Trophoblast cell (in vitro differentiated cells and primary cell): Measurements from ENCODE around the gene PLXNB1.

Experiments used
- DNase-seq, 2 donors: peaks; one replicate each; pipeline ENCODE4 v3.0.0-alpha.2; 2016
- H2AFZ ChIP-seq: 2 replicates; pipeline ENCODE4 v1.6.1; 2013; ENCODE audit warnings: low read length, moderate library complexity, mild to moderate bottlenecking; ENCODE audit not compliant: insufficient read depth, poor library complexity
- H2AK5ac ChIP-seq: 2 replicates; pipeline ENCODE4 v1.6.1; 2013; ENCODE audit warnings: mild to moderate bottlenecking, low read length
- H2BK120ac ChIP-seq: 2 replicates; pipeline ENCODE4 v1.6.1; 2013; ENCODE audit warnings: low read length, mild to moderate bottlenecking, moderate library complexity; ENCODE audit not compliant: insufficient read depth, poor library complexity
- H2BK12ac ChIP-seq: 2 replicates; pipeline ENCODE4 v1.6.1; 2013; ENCODE audit warnings: mild to moderate bottlenecking, low read length, moderate library complexity
- H2BK5ac ChIP-seq: 2 replicates; pipeline ENCODE4 v1.6.1; 2013; ENCODE audit warnings: low read length, low read depth, moderate library complexity, mild to moderate bottlenecking; ENCODE audit not compliant: poor library complexity
- H3K14ac ChIP-seq: 2 replicates; pipeline ENCODE4 v1.6.1; 2013; ENCODE audit warnings: mild to moderate bottlenecking, low read length
- H3K18ac ChIP-seq: 2 replicates; pipeline ENCODE4 v1.6.1; 2013; ENCODE audit warnings: mild to moderate bottlenecking, low read length
- H3K23ac ChIP-seq: 2 replicates; pipeline ENCODE4 v1.6.1; 2013; ENCODE audit warnings: low read length
- H3K27ac ChIP-seq: 2 replicates; pipeline ENCODE4 v1.5.1; 2013; ENCODE audit warnings: low read depth, mild to moderate bottlenecking, inconsistent platforms, low read length, moderate library complexity
- H3K27me3 ChIP-seq: 2 replicates; pipeline ENCODE4 v1.6.1; 2013; ENCODE audit warnings: inconsistent platforms, mild to moderate bottlenecking, low read length, moderate library complexity; ENCODE audit not compliant: insufficient read depth
- H3K36me3 ChIP-seq, 2 experiments: 1 replicate in 1 of 2; 2 replicates in 1 of 2; pipeline ENCODE4 v1.6.1; 2013; ENCODE audit warnings: low read length in 2 of 2, mild to moderate bottlenecking in 2 of 2, moderate library complexity in 1 of 2; ENCODE audit not compliant: insufficient read depth in 2 of 2, control insufficient read depth in 1 of 2
- H3K4ac ChIP-seq: 2 replicates; pipeline ENCODE4 v1.6.1; 2013; ENCODE audit warnings: low read depth, mild to moderate bottlenecking, low read length, moderate library complexity
- H3K4me1 ChIP-seq, 2 experiments: 1 replicate in 1 of 2; 2 replicates in 1 of 2; pipeline ENCODE4 v1.6.1; 2013; ENCODE audit warnings: low read length in 2 of 2, mild to moderate bottlenecking in 2 of 2, moderate library complexity in 1 of 2; ENCODE audit not compliant: insufficient read depth in 2 of 2, control insufficient read depth in 1 of 2
- H3K4me2 ChIP-seq: 2 replicates; pipeline ENCODE4 v1.6.1; 2013; ENCODE audit warnings: inconsistent platforms, mild to moderate bottlenecking, low read length, moderate library complexity
- H3K4me3 ChIP-seq: 2 replicates; pipeline ENCODE4 v1.5.1; 2013; ENCODE audit warnings: mild to moderate bottlenecking, low read depth, low read length, inconsistent platforms
- H3K79me1 ChIP-seq: one replicate; pipeline ENCODE4 v1.6.1; 2013; ENCODE audit warnings: low read length
- H3K79me2 ChIP-seq: 2 replicates; pipeline ENCODE4 v1.6.1; 2013; ENCODE audit warnings: low read length, mild to moderate bottlenecking; ENCODE audit not compliant: control insufficient read depth, insufficient read depth, poor library complexity
- H3K9ac ChIP-seq: 2 replicates; pipeline ENCODE4 v1.6.1; 2013; ENCODE audit warnings: mild to moderate bottlenecking, low read length
- H3K9me3 ChIP-seq: 2 replicates; pipeline ENCODE4 v1.6.1; 2013; ENCODE audit warnings: low read depth, mild to moderate bottlenecking, control low read depth, inconsistent platforms, low read length; ENCODE audit not compliant: insufficient read depth
- H4K12ac ChIP-seq: 2 replicates; pipeline ENCODE4 v1.6.1; 2013; ENCODE audit warnings: low read depth, mild to moderate bottlenecking, low read length, moderate library complexity
- H4K8ac ChIP-seq: 2 replicates; pipeline ENCODE4 v1.6.1; 2013; ENCODE audit warnings: low read depth, mild to moderate bottlenecking, low read length, moderate library complexity
- H4K91ac ChIP-seq: one replicate; pipeline ENCODE4 v1.6.1; 2013; ENCODE audit warnings: low read depth, mild to moderate bottlenecking, low read length, moderate library complexity
- WGBS: extraction: QIAGEN DNeasy Blood & Tissue Kit; methylation state at CpG from one replicate; pipeline ENCODE4 v1.1.7; 2013; ENCODE audit warnings: missing lambda C conversion rate; ENCODE audit not compliant: insufficient read length, insufficient coverage; ENCODE audit errors: extremely low coverage; 5-methylcytosine and 5-hydroxymethylcytosine counted together

Gene PLXNB1

GRCh38 chr3:48400824-48401433 lies 29.0 kb downstream of the PLXNB1 start:
- no peak overlapping the region for H2AK5ac ChIP-seq
- H2AFZ ChIP-seq: no peak overlapping the region
- no peaks in the 10 kb centered on the region for H3K79me2 ChIP-seq
- H4K91ac ChIP-seq: no peak overlapping the region
- H3K9me3 ChIP-seq: no peaks in the 10 kb centered on the region
- peaks cover 29 to 33% of the 10 kb centered on the region in 2 experiments for H3K36me3 ChIP-seq
- H2BK5ac ChIP-seq: no peak overlapping the region
- H3K27me3 ChIP-seq: no peaks in the 10 kb centered on the region
- no peak overlapping the region for H3K4ac ChIP-seq
- no peak overlapping the region for H4K12ac ChIP-seq
- no CpG with 5 or more reads among the region's 6 CpGs for WGBS
- H3K79me1 ChIP-seq: no peaks in the 10 kb centered on the region
- no peaks in the 10 kb centered on the region for H3K4me1 ChIP-seq
- no peak overlapping the region for H2BK120ac ChIP-seq
- H3K9ac ChIP-seq: no peak overlapping the region
- H3K23ac ChIP-seq: no peak overlapping the region
- DNase-seq: peak; percentile 57 to 90
- H3K4me2 ChIP-seq: no peak overlapping the region
- no peak overlapping the region for H3K14ac ChIP-seq
- no peak overlapping the region for H2BK12ac ChIP-seq
- H3K18ac ChIP-seq: no peak overlapping the region
- no peak overlapping the region for H4K8ac ChIP-seq
- no peak overlapping the region for H3K27ac ChIP-seq
- no peak overlapping the region for H3K4me3 ChIP-seq

GRCh38 chr3:48399387-48400172 lies 30.3 kb downstream of the PLXNB1 start:
- Histone ChIP-seq H3K4me1 (no peaks in the 10 kb centered on the region), H3K79me2 (no peaks in the 10 kb centered on the region), H3K9me3 (no peaks in the 10 kb centered on the region), H2AK5ac (no peak overlapping the region), H2AFZ (no peak overlapping the region), H2BK5ac (no peak overlapping the region), H4K8ac (no peak overlapping the region), H4K91ac (no peak overlapping the region), H3K27ac (no peak overlapping the region), H3K14ac (no peak overlapping the region), H3K36me3 (peaks cover 16 to 19% of the 10 kb centered on the region in 2 experiments), H3K4ac (no peak overlapping the region), H3K18ac (no peak overlapping the region), H3K79me1 (no peaks in the 10 kb centered on the region), H3K9ac (no peak overlapping the region), H3K27me3 (no peaks in the 10 kb centered on the region), H2BK120ac (no peak overlapping the region), H3K4me2 (no peak overlapping the region), H4K12ac (no peak overlapping the region), H2BK12ac (no peak overlapping the region), H3K4me3 (no peak overlapping the region), H3K23ac (no peak overlapping the region)
- DNase-seq: peak; percentile 15 to 25
- WGBS: no CpG with 5 or more reads among the region's 4 CpGs

- H3K4me2 ChIP-seq: no peak overlapping the region
- no peaks in the 10 kb centered on the region for H3K4me1 ChIP-seq
- peaks cover 9 to 12% of the 10 kb centered on the region in 2 experiments for H3K36me3 ChIP-seq
- H2AFZ ChIP-seq: no peak overlapping the region
- no peaks in the 10 kb centered on the region for H3K9me3 ChIP-seq
- H3K27ac ChIP-seq: no peak overlapping the region
- no peak overlapping the region for H3K4ac ChIP-seq
- no peaks in the 10 kb centered on the region for H3K79me1 ChIP-seq
- WGBS: no CpG with 5 or more reads among the region's 11 CpGs
- no peak overlapping the region for H2AK5ac ChIP-seq
- H2BK120ac ChIP-seq: no peak overlapping the region
- no peak overlapping the region for H3K14ac ChIP-seq
- no peak for DNase-seq
- H2BK12ac ChIP-seq: no peak overlapping the region
- H3K79me2 ChIP-seq: no peaks in the 10 kb centered on the region
- no peak overlapping the region for H3K9ac ChIP-seq
- H4K91ac ChIP-seq: no peak overlapping the region
- no peak overlapping the region for H3K4me3 ChIP-seq
- H4K12ac ChIP-seq: no peak overlapping the region
- H2BK5ac ChIP-seq: no peak overlapping the region
- no peak overlapping the region for H3K18ac ChIP-seq
- no peaks in the 10 kb centered on the region for H3K27me3 ChIP-seq
- H3K23ac ChIP-seq: no peak overlapping the region
- H4K8ac ChIP-seq: no peak overlapping the region
Observed at GRCh38 chr3:48398701-48399386, 31.0 kb downstream of the PLXNB1 start.

- Histone ChIP-seq H2AK5ac (no peak overlapping the region), H2BK120ac (no peak overlapping the region), H4K8ac (no peak overlapping the region), H4K12ac (no peak overlapping the region), H3K23ac (no peak overlapping the region), H3K4me3 (no peak overlapping the region), H3K4me2 (no peak overlapping the region), H3K27ac (no peak overlapping the region), H4K91ac (no peak overlapping the region), H3K4ac (no peak overlapping the region), H3K79me2 (no peaks in the 10 kb centered on the region), H3K79me1 (no peaks in the 10 kb centered on the region), H2BK12ac (no peak overlapping the region), H3K14ac (no peak overlapping the region), H3K9ac (no peak overlapping the region), H2AFZ (no peak overlapping the region), H2BK5ac (no peak overlapping the region), H3K27me3 (no peaks in the 10 kb centered on the region), H3K36me3 (peaks cover 4% of the 10 kb centered on the region in 2 experiments), H3K4me1 (no peaks in the 10 kb centered on the region), H3K18ac (no peak overlapping the region), H3K9me3 (no peaks in the 10 kb centered on the region)
- no peak for DNase-seq
- WGBS: no CpG with 5 or more reads among the region's 9 CpGs
Observed at GRCh38 chr3:48397767-48398681, 31.9 kb downstream of the PLXNB1 start.
